Renal cortex interstitium (tissue), 11 donors: ENCODE results near the gene FRMPD4. TPM values are rescaled to one million over a fixed set of nuclear protein-coding genes. Genes with fewer than 3 reads are reported as not detected.

ENCODE experiments used
- DNase-seq, 11 donors: peaks; one replicate each; pipeline ENCODE4 v3.0.0-alpha.2; 2013; ENCODE audit warnings: low read depth in 9 of 11, low spot score in 4 of 11; ENCODE audit errors: extremely low read depth in 1 of 11
- polyA plus RNA-seq, 3 donors: library from polyadenylated mRNA; unstranded; fragments of 120-200 nt; gene quantifications; one replicate each; pipeline ENCODE4 v1.2.1, GENCODE V29; 2013; ENCODE audit not compliant: insufficient read length in 3 of 3

The FRMPD4 gene
- polyA plus RNA-seq, 3 donors: 0.09 to 0.16 (median 0.12) TPM

GRCh38 chrX:12339921-12340320, 201.6 kb downstream of the FRMPD4 start:
- no peak for DNase-seq

- no peak for DNase-seq
Measured at GRCh38 chrX:12344954-12345353, 206.7 kb downstream of the FRMPD4 start.

GRCh38 chrX:12349201-12349600, 210.9 kb downstream of the FRMPD4 start:
- no peak for DNase-seq

GRCh38 chrX:12352922-12353321, 214.6 kb downstream of the FRMPD4 start:
- no peak for DNase-seq

GRCh38 chrX:12360383-12360782, 222.1 kb downstream of the FRMPD4 start:
- DNase-seq: no peak

- DNase-seq: no peak
Measured at GRCh38 chrX:12360986-12361598, 222.8 kb downstream of the FRMPD4 start.

- no peak for DNase-seq
Measured at GRCh38 chrX:12363216-12363615, 224.9 kb downstream of the FRMPD4 start.

- DNase-seq: no peak
Measured at GRCh38 chrX:12366440-12366839, 228.2 kb downstream of the FRMPD4 start.

- no peak for DNase-seq
Measured at GRCh38 chrX:12367254-12367653, 229.0 kb downstream of the FRMPD4 start.

GRCh38 chrX:12370497-12370986, 232.3 kb downstream of the FRMPD4 start:
- peak in 1 of 11 donors; percentile 5 for DNase-seq

GRCh38 chrX:12372111-12372510, 233.8 kb downstream of the FRMPD4 start:
- no peak for DNase-seq

- DNase-seq: no peak
Measured at GRCh38 chrX:12374286-12374685, 236.0 kb downstream of the FRMPD4 start.

GRCh38 chrX:12378253-12378652, 240.0 kb downstream of the FRMPD4 start:
- DNase-seq: peak in 4 of 11 donors; percentile 7 to 20 (median 14)

- DNase-seq: no peak
Measured at GRCh38 chrX:12378706-12379105, 240.4 kb downstream of the FRMPD4 start.

- DNase-seq: no peak
Measured at GRCh38 chrX:12379671-12380070, 241.4 kb downstream of the FRMPD4 start.

- DNase-seq: no peak
Measured at GRCh38 chrX:12383196-12383595, 244.9 kb downstream of the FRMPD4 start.

GRCh38 chrX:12390301-12390700, 252.0 kb downstream of the FRMPD4 start:
- DNase-seq: no peak

- DNase-seq: no peak
Measured at GRCh38 chrX:12396584-12396983, 258.3 kb downstream of the FRMPD4 start.

GRCh38 chrX:12400218-12400617, 261.9 kb downstream of the FRMPD4 start:
- DNase-seq: no peak

GRCh38 chrX:12401252-12401651, 263.0 kb downstream of the FRMPD4 start:
- peak in 1 of 11 donors; percentile 8 for DNase-seq

- DNase-seq: no peak
Measured at GRCh38 chrX:12403474-12404082, 265.3 kb downstream of the FRMPD4 start.
